Smooth muscle cell (in vitro differentiated cells): ENCODE results near the gene CNTNAP2. TPM values are rescaled to one million over a fixed set of nuclear protein-coding genes. Genes with fewer than 3 reads are reported as not detected.

ENCODE experiments used
- DNase-seq: peaks from one replicate; lab custom pipeline; 2025; ENCODE audit not compliant: unreplicated experiment; lab: John Stamatoyannopoulos, UW
- H2AFZ ChIP-seq: fragments of 200-600 bp; sonication (generic); 2 replicates; pipeline ENCODE4 v1.6.0; 2016; ENCODE audit warnings: antibody characterized with exemption, low read depth, mild to moderate bottlenecking
- H3F3A ChIP-seq: fragments of 200-600 bp; sonication (generic); 2 replicates; pipeline ENCODE4 v1.6.0; 2017; ENCODE audit warnings: antibody characterized with exemption, low read depth
- H3K27ac ChIP-seq: fragments of 200-600 bp; sonication (generic); 2 replicates; pipeline ENCODE4 v1.5.1; 2016; ENCODE audit warnings: low read depth, mild to moderate bottlenecking
- H3K27me3 ChIP-seq: fragments of 200-600 bp; sonication (generic); 2 replicates; pipeline ENCODE4 v1.6.1; 2016; ENCODE audit warnings: low read depth, mild to moderate bottlenecking
- H3K36me3 ChIP-seq: fragments of 200-600 bp; sonication (generic); 2 replicates; pipeline ENCODE4 v1.5.1; 2016; ENCODE audit warnings: low read depth
- H3K4me1 ChIP-seq: fragments of 200-600 bp; sonication (generic); 2 replicates; pipeline ENCODE4 v1.5.1; 2016; ENCODE audit warnings: low read depth
- H3K4me2 ChIP-seq: fragments of 200-600 bp; sonication (generic); 2 replicates; pipeline ENCODE4 v1.6.0; 2016; ENCODE audit warnings: mild to moderate bottlenecking
- H3K4me3 ChIP-seq: fragments of 200-600 bp; sonication (generic); 2 replicates; pipeline ENCODE4 v1.5.1; 2016; ENCODE audit warnings: mild to moderate bottlenecking
- H3K79me2 ChIP-seq: fragments of 200-600 bp; sonication (generic); 2 replicates; pipeline ENCODE4 v1.6.0; 2016; ENCODE audit warnings: low read depth, mild to moderate bottlenecking
- H3K9ac ChIP-seq: fragments of 200-600 bp; sonication (generic); 2 replicates; pipeline ENCODE4 v1.6.0; 2016; ENCODE audit warnings: low read depth
- H3K9me3 ChIP-seq: fragments of 200-600 bp; sonication (generic); replicated peaks from 2 replicates; pipeline ENCODE4 v1.5.1; 2016; ENCODE audit warnings: low read depth
- H4K20me1 ChIP-seq: fragments of 200-600 bp; sonication (generic); 2 replicates; pipeline ENCODE4 v1.6.0; 2016; ENCODE audit warnings: low read depth
- CTCF ChIP-seq: fragments of 200-600 bp; sonication (generic); IDR thresholded peaks from 2 replicates; pipeline ENCODE4 v1.5.1; 2017; ENCODE audit warnings: borderline replicate concordance, mild to moderate bottlenecking, antibody characterized with exemption; ENCODE audit not compliant: insufficient read depth, poor library complexity, severe bottlenecking
- WGBS: methylation state at CpG from one replicate; pipeline ENCODE4 v1.1.7; 2016; ENCODE audit warnings: low lambda C conversion rate; 5-methylcytosine and 5-hydroxymethylcytosine counted together
- polyA plus RNA-seq: library from polyadenylated mRNA; unstranded; fragments of >200 nt; fragmentation: Nextera tagmentation; extraction: Ambion mirVana; gene quantifications from 2 replicates; pipeline ENCODE4 v1.2.1, GENCODE V29; 2016
- total RNA-seq: library from RNA; depleted of rRNA; stranded (reverse); fragments of >200 nt; gene quantifications from 2 replicates; pipeline ENCODE4 v1.2.3, GENCODE V29; 2014

CNTNAP2 gene
- total and polyA plus RNA-seq, 2 experiments from 2014 or later: 1.7 to 9.0 TPM

- TF ChIP-seq CTCF: no peak
Observed at GRCh38 chr7:148304456-148304855, 2187.9 kb downstream of the CNTNAP2 start.

GRCh38 chr7:148306759-148307158 lies 2190.2 kb downstream of the CNTNAP2 start:
- TF ChIP-seq CTCF: no peak
- Histone ChIP-seq H3K4me2 (no peak overlapping the region), H2AFZ (no peak overlapping the region), H3K4me1 (peaks cover 7% of the 10 kb centered on the region), H3K4me3 (no peak overlapping the region), H3F3A (no peaks in the 10 kb centered on the region), H3K27ac (no peak overlapping the region), H3K9me3 (no peaks in the 10 kb centered on the region), H3K27me3 (no peaks in the 10 kb centered on the region), H4K20me1 (no peaks in the 10 kb centered on the region), H3K79me2 (no peaks in the 10 kb centered on the region), H3K9ac (no peak overlapping the region), H3K36me3 (no peaks in the 10 kb centered on the region)
- DNase-seq: no peak
- WGBS: 76% methylated on average over 4 of the region's 4 CpGs

More at GRCh38 chr7:148304456-148304855, 2187.9 kb downstream of the CNTNAP2 start:
- Histone ChIP-seq H2AFZ (no peak overlapping the region), H4K20me1 (no peaks in the 10 kb centered on the region), H3K27ac (no peak overlapping the region), H3K4me2 (no peak overlapping the region), H3K9me3 (no peaks in the 10 kb centered on the region), H3K27me3 (no peaks in the 10 kb centered on the region), H3K36me3 (no peaks in the 10 kb centered on the region), H3K9ac (no peak overlapping the region), H3K4me1 (peaks cover 7% of the 10 kb centered on the region), H3K4me3 (no peak overlapping the region), H3K79me2 (no peaks in the 10 kb centered on the region), H3F3A (no peaks in the 10 kb centered on the region)
- DNase-seq: no peak
- 80% methylated on average over 1 of the region's 1 CpG for WGBS

- DNase-seq: no peak
- H3K79me2 ChIP-seq: no peaks in the 10 kb centered on the region
- H3K27me3 ChIP-seq: no peaks in the 10 kb centered on the region
- peaks cover 5% of the 10 kb centered on the region for H3K4me1 ChIP-seq
- H2AFZ ChIP-seq: no peak overlapping the region
- H3F3A ChIP-seq: no peaks in the 10 kb centered on the region
- no peaks in the 10 kb centered on the region for H3K9me3 ChIP-seq
- no peak overlapping the region for H3K27ac ChIP-seq
- TF ChIP-seq CTCF: no peak
- WGBS: 66% methylated on average over 9 of the region's 9 CpGs
- H3K4me2 ChIP-seq: no peak overlapping the region
- H3K36me3 ChIP-seq: no peaks in the 10 kb centered on the region
- H3K9ac ChIP-seq: no peak overlapping the region
- no peak overlapping the region for H3K4me3 ChIP-seq
- H4K20me1 ChIP-seq: no peaks in the 10 kb centered on the region
Observed at GRCh38 chr7:148318102-148318811, 2201.7 kb downstream of the CNTNAP2 start.

- no peak for DNase-seq
- Histone ChIP-seq H3K4me1 (peaks cover 5% of the 10 kb centered on the region), H3K4me3 (no peak overlapping the region), H3K36me3 (no peaks in the 10 kb centered on the region), H3K79me2 (no peaks in the 10 kb centered on the region), H3F3A (no peaks in the 10 kb centered on the region), H4K20me1 (no peaks in the 10 kb centered on the region), H3K27me3 (no peaks in the 10 kb centered on the region), H3K9me3 (no peaks in the 10 kb centered on the region), H3K4me2 (no peak overlapping the region), H3K27ac (no peak overlapping the region), H3K9ac (no peak overlapping the region), H2AFZ (no peak overlapping the region)
- 66% methylated on average over 2 of the region's 2 CpGs for WGBS
- no peak for TF ChIP-seq CTCF
Observed at GRCh38 chr7:148318838-148319237, 2202.2 kb downstream of the CNTNAP2 start.
